Sigmoid colon (tissue), 7 donors: ENCODE results near the gene CHKB. TPM values are rescaled to one million over a fixed set of nuclear protein-coding genes. Genes with fewer than 3 reads are reported as not detected.

Experiments used
- DNase-seq: peaks from one replicate; pipeline ENCODE4 v3.0.0-alpha.2; 2019
- H3K27ac ChIP-seq, 4 donors: fragments of 200-600 bp; sonication (generic); one replicate each; pipeline ENCODE4 v1.5.1; 2016 to 2019; ENCODE audit warnings: mild to moderate bottlenecking in 1 of 4
- H3K27me3 ChIP-seq, 3 donors: fragments of 200-600 bp; sonication (generic); one replicate each; pipeline ENCODE4 v1.5.1; 2019; ENCODE audit warnings: mild to moderate bottlenecking in 1 of 3
- H3K36me3 ChIP-seq, 4 donors: fragments of 200-600 bp; sonication (generic); one replicate each; pipeline ENCODE4 v1.5.1; 2016 to 2019
- H3K4me1 ChIP-seq, 4 donors: fragments of 200-600 bp; sonication (generic); one replicate each; pipeline ENCODE4 v1.5.1; 2017 to 2019
- H3K4me3 ChIP-seq, 4 donors: fragments of 200-600 bp; sonication (generic); one replicate each; pipeline ENCODE4 v1.5.1; 2017 to 2019; ENCODE audit warnings: mild to moderate bottlenecking in 2 of 4, moderate library complexity in 1 of 4
- H3K9me3 ChIP-seq, 4 donors: fragments of 200-600 bp in 3 of 4; sonication (generic) in 3 of 4; one replicate each; pipeline versions ENCODE4 v1.5.1 to v1.6.1; 2013 to 2019
- EP300 ChIP-seq, 4 donors: sonication (generic); formaldehyde crosslinking; IDR thresholded peaks; one replicate each; pipeline ENCODE4 v1.6.1; 2017; ENCODE audit warnings: antibody characterized with exemption in 4 of 4
- POLR2A ChIP-seq, 2 donors: fragments of 450-650 bp; IDR thresholded peaks; one replicate each; pipeline ENCODE4 v1.6.1; 2016; ENCODE audit warnings: antibody characterized with exemption in 2 of 2, mild to moderate bottlenecking in 2 of 2, moderate library complexity in 2 of 2
- POLR2AphosphoS5 ChIP-seq, 4 donors: sonication (generic); formaldehyde crosslinking; IDR thresholded peaks; one replicate each; pipeline ENCODE4 v1.6.1; 2017; ENCODE audit warnings: antibody characterized with exemption in 4 of 4
- WGBS, 2 donors: extraction: QIAGEN DNeasy Blood & Tissue Kit; methylation state at CpG; one replicate each; pipeline ENCODE4 v1.1.7; 2013; 5-methylcytosine and 5-hydroxymethylcytosine counted together
- intact Hi-C: fragments of 100-400 bp; cut with DNase I; formaldehyde crosslinking; loops from one replicate; pipeline ENCODE4 v1.15.1; 2023
- polyA plus RNA-seq, 3 donors: library from polyadenylated mRNA; stranded (reverse); fragments of 200-250 nt; gene quantifications; one replicate each; pipeline ENCODE4 v1.2.3, GENCODE V29; 2013
- total RNA-seq, 4 donors: library from RNA; depleted of rRNA; stranded (reverse); fragments of >200 nt; gene quantifications; one replicate each; pipeline ENCODE4 v1.1.0, GENCODE V29; 2016
- TF ChIP-seq, protein P1 (sequence below), 4 experiments: fragments of 450-650 bp in 3 of 4; fragments of 200-600 bp in 1 of 4; IDR thresholded peaks; one replicate each; pipeline ENCODE4 v1.5.1; 2016 to 2019; ENCODE audit warnings: antibody characterized with exemption in 4 of 4, mild to moderate bottlenecking in 3 of 4, moderate library complexity in 2 of 4
- donor health status: healthy with polysubstance abuse.
- donor health status: Bipolar disorder and iron deficiency.
- donor health status: healthy.

The CHKB gene
- total and polyA plus RNA-seq, 7 donors: 22.0 to 90.0 (median 37.8) TPM

DNA sequence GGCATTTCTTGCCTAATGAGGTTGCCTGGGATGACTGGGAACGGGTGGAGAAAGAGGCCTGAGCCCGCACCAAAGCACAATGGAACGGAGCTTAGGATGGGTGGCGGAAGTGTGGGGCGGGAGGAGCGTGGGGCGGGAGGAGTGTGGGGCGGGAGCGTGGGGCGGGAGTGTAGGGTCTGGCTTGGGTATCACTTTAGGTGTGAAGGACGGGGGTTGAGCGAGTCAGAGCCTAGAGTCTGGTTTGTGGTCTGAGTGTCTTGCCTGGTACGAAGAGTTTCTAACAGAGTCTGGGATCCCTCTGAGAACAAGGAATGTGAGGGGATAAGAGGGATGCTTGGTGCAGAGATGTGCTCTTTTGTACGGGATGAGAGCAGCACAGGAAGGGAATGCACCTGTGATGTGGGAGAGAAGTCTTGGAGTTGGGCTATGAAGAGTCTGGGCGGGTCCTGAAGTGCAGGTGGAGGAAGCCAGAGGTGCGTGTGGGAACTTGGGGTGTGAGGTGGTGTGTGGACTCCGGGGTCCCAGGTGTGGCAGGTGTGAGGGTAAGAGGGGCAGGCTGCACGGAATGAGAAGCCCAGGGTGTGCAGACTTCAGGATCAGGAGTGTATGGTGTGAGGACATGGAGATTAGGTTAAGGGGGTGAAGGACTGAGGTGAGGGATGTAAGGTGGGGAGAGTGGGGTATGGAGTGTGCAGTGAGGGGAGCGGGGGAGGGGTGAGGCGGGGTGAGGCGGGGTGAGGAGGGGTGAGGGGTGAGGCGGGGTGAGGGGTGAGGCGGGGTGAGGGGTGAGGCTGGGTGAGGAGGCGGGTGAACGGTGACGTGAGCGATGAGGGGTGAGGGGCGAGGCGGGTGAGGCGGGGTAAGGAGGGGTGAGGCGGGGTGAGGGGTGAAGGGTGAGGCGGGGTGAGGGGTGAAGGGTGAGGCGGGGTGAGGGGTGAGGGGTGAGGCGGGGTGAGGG lies 21.0 kb downstream of the CHKB start:
- Histone ChIP-seq H3K4me3 (no peak overlapping the region), H3K4me1 (peaks cover 0 to 11% (median 8%) of the 10 kb centered on the region in 4 donors), H3K36me3 (no peaks in the 10 kb centered on the region), H3K27ac (no peak overlapping the region), H3K27me3 (no peaks in the 10 kb centered on the region), H3K9me3 (no peaks in the 10 kb centered on the region)
- 51 to 70% methylated on average over 32 of the region's 34 CpGs for WGBS, 2 donors
- TF ChIP-seq, protein P1, sequence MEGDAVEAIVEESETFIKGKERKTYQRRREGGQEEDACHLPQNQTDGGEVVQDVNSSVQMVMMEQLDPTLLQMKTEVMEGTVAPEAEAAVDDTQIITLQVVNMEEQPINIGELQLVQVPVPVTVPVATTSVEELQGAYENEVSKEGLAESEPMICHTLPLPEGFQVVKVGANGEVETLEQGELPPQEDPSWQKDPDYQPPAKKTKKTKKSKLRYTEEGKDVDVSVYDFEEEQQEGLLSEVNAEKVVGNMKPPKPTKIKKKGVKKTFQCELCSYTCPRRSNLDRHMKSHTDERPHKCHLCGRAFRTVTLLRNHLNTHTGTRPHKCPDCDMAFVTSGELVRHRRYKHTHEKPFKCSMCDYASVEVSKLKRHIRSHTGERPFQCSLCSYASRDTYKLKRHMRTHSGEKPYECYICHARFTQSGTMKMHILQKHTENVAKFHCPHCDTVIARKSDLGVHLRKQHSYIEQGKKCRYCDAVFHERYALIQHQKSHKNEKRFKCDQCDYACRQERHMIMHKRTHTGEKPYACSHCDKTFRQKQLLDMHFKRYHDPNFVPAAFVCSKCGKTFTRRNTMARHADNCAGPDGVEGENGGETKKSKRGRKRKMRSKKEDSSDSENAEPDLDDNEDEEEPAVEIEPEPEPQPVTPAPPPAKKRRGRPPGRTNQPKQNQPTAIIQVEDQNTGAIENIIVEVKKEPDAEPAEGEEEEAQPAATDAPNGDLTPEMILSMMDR (IDR thresholded peaks at IDR 0.05): no peak
- TF ChIP-seq POLR2A (IDR thresholded peaks at IDR 0.05) (no peak), POLR2AphosphoS5 (IDR thresholded peaks at IDR 0.05) (no peak), EP300 (IDR thresholded peaks at IDR 0.05) (no peak)
- peak; percentile 64 for DNase-seq
- intact Hi-C loops: loop anchor here (1.0 to 5.0 kb wide), 4 partner anchors 21 to 59 kb away; partner anchors contain the start of genes CHKB, NCAPH2 and SCO2

DNA sequence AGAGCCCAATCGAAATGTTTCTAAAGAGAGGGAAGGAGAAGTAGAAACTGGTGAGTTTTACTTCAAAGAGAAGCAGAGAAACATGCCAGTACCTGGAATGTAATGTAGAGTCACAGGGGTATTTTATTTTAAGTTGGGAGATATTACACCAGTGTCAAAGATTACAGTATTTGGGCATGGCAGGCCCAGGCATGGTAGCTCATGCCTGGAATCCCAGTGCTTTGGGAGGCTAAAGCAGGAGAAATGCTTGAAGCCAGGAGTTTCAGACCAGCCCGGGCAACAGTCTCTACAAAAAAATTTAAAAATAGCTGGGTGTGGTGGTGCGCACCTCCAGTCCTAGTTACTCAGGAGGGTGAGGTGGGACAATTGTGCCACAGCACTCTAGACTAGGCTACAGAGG lies 22.6 kb downstream of the CHKB start:
- no peak for TF ChIP-seq EP300 (IDR thresholded peaks at IDR 0.05)
- TF ChIP-seq, protein P1 (IDR thresholded peaks at IDR 0.05): no peak
- TF ChIP-seq POLR2AphosphoS5 (IDR thresholded peaks at IDR 0.05): no peak
- TF ChIP-seq POLR2A (IDR thresholded peaks at IDR 0.05): no peak
- H3K27ac ChIP-seq: no peak overlapping the region
- WGBS, 2 donors: 88 to 89% methylated on average over 3 of the region's 3 CpGs
- intact Hi-C loops: loop anchor here (5.0 kb wide), 1 partner anchor 33 kb away; the partner anchor contains the start of gene SCO2
- H3K4me1 ChIP-seq: peaks cover 0 to 11% (median 8%) of the 10 kb centered on the region in 4 donors
- no peaks in the 10 kb centered on the region for H3K36me3 ChIP-seq
- H3K27me3 ChIP-seq: no peaks in the 10 kb centered on the region
- H3K4me3 ChIP-seq: no peak overlapping the region
- no peak for DNase-seq
- no peaks in the 10 kb centered on the region for H3K9me3 ChIP-seq

DNA sequence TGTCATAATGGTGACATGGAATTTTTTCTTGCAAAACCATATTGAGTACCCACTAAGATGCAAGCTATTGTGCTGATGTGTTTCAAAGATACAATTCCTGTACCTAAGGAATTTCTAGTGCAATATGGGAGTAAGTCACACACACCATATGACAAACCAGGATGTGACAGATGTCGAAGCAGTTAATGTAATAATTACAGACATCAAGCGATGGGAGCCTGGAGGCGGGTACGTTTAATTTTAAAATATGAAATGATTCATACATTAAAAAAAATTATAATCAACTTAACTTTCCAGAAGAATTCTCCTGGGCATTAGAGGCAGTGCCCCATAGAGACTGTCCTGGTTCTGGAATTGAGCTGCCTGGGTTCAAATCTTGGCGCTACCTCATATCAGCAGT lies 25.9 kb downstream of the CHKB start:
- H3K4me3 ChIP-seq: no peak overlapping the region

DNA sequence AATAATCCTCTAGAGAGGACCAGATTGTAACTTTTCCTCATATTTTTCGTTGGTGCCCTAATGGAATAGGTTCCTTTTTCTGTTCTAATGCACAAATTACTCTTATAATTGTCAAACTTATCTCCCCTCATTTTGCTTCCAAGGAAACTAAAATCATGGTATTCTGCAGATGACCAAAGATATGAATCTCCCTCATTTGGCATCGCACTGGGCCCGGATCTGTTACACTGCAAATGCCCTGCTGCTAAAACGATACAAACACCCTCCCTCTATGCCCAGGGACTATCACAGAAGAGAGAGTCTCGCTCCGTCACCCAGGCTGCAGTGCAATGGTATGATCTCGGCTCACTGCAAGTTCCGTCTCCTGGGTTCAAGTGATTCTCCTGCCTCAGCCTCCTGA lies 29.3 kb downstream of the CHKB start:
- TF ChIP-seq POLR2AphosphoS5 (IDR thresholded peaks at IDR 0.05): no peak
- no peak for TF ChIP-seq POLR2A (IDR thresholded peaks at IDR 0.05)
- TF ChIP-seq, protein P1 (IDR thresholded peaks at IDR 0.05): no peak
- TF ChIP-seq EP300 (IDR thresholded peaks at IDR 0.05): no peak
- Histone ChIP-seq H3K4me1 (peaks cover 0 to 10% (median 8%) of the 10 kb centered on the region in 4 donors), H3K36me3 (no peaks in the 10 kb centered on the region), H3K27me3 (peaks cover 13 to 24% (median 16%) of the 10 kb centered on the region in 3 donors), H3K4me3 (no peak overlapping the region), H3K27ac (no peak overlapping the region), H3K9me3 (no peaks in the 10 kb centered on the region)
- intact Hi-C loops: no loop called here
- DNase-seq: no peak
- 84 to 92% methylated on average over 8 of the region's 8 CpGs for WGBS, 2 donors

More for the DNA sequence above, 25.9 kb downstream of the CHKB start:
- Histone ChIP-seq H3K27ac (no peak overlapping the region), H3K4me1 (no peaks in the 10 kb centered on the region), H3K36me3 (no peaks in the 10 kb centered on the region), H3K9me3 (no peaks in the 10 kb centered on the region), H3K27me3 (no peaks in the 10 kb centered on the region)
- no peak for DNase-seq
- intact Hi-C loops: no loop called here
- TF ChIP-seq EP300 (IDR thresholded peaks at IDR 0.05): no peak
- no peak for TF ChIP-seq POLR2AphosphoS5 (IDR thresholded peaks at IDR 0.05)
- TF ChIP-seq, protein P1 (IDR thresholded peaks at IDR 0.05): no peak
- no peak for TF ChIP-seq POLR2A (IDR thresholded peaks at IDR 0.05)
- WGBS, 2 donors: 87 to 90% methylated on average over 5 of the region's 5 CpGs
